Lung (tissue), 12 donors: Measurements from ENCODE around the gene IL21R. TPM values are rescaled to one million over a fixed set of nuclear protein-coding genes. Genes with fewer than 3 reads are reported as not detected.

Source experiments
- ATAC-seq: fragments of 200-7000 bp; cut with Tn5 transposase; one replicate; pipeline ENCODE4 v1.9.1; 2020; ENCODE audit warnings: moderate number of reproducible peaks; ENCODE audit not compliant: insufficient read depth, low FRiP score
- DNase-seq, 3 donors: peaks; one replicate each; pipeline ENCODE4 v3.0.0-alpha.2; 2013 to 2017
- H3K27ac ChIP-seq, 2 donors: one replicate each; pipeline ENCODE4 v1.5.1; 2013; ENCODE audit warnings: mild to moderate bottlenecking in 2 of 2, moderate library complexity in 2 of 2, control low read depth in 1 of 2, inconsistent platforms in 1 of 2, low read depth in 1 of 2, low read length in 1 of 2
- H3K27me3 ChIP-seq, 3 donors: one replicate each; pipeline ENCODE4 v1.5.1; 2013; ENCODE audit warnings: low read length in 2 of 3; ENCODE audit not compliant: control insufficient read depth in 3 of 3, insufficient read depth in 3 of 3
- H3K36me3 ChIP-seq, 4 donors: one replicate each; pipeline ENCODE4 v1.5.1; 2013; ENCODE audit warnings: low read length in 4 of 4, mild to moderate bottlenecking in 1 of 4, moderate library complexity in 1 of 4; ENCODE audit not compliant: control insufficient read depth in 4 of 4, insufficient read depth in 4 of 4
- H3K4me1 ChIP-seq, 5 donors: one replicate each; pipeline ENCODE4 v1.5.1; 2013; ENCODE audit warnings: low read length in 5 of 5, mild to moderate bottlenecking in 2 of 5, moderate library complexity in 1 of 5; ENCODE audit not compliant: control insufficient read depth in 5 of 5, insufficient read depth in 5 of 5
- H3K4me3 ChIP-seq: one replicate; pipeline ENCODE4 v1.5.1; 2013; ENCODE audit warnings: mild to moderate bottlenecking, control low read depth, moderate library complexity
- H3K9ac ChIP-seq, 2 donors: one replicate each; pipeline ENCODE4 v1.5.1; 2013; ENCODE audit warnings: low read length in 2 of 2, control low read depth in 1 of 2; ENCODE audit not compliant: insufficient read depth in 1 of 2
- H3K9me3 ChIP-seq, 4 donors: one replicate each; pipeline ENCODE4 v1.5.1; 2013; ENCODE audit warnings: low read length in 3 of 4, mild to moderate bottlenecking in 1 of 4, moderate library complexity in 1 of 4; ENCODE audit not compliant: control insufficient read depth in 4 of 4, insufficient read depth in 3 of 4
- CTCF ChIP-seq: IDR thresholded peaks from 2 replicates; pipeline ENCODE4 v1.5.1; 2012; ENCODE audit warnings: mild to moderate bottlenecking; ENCODE audit errors: control extremely low read depth, extremely low read depth
- WGBS, 2 donors: extraction: QIAGEN DNeasy Blood & Tissue Kit; methylation state at CpG; one replicate each; pipeline ENCODE4 v1.1.7; 2013; 5-methylcytosine and 5-hydroxymethylcytosine counted together
- polyA plus RNA-seq, 2 donors: library from polyadenylated mRNA; stranded (reverse); fragments of 200-250 nt; gene quantifications; one replicate each; pipeline ENCODE4 v1.2.1, GENCODE V29; 2013
- total RNA-seq, 2 donors: library from RNA; depleted of rRNA in 1 of 2; stranded (reverse); fragments of >200 nt in 1 of 2; gene quantifications; one replicate each; pipeline ENCODE4 v1.2.1, GENCODE V29; 2014 to 2021
- donor health status: control.
- donor health status: control.
- donor health status: Bipolar disorder and iron deficiency.
- donor health status: healthy.
- donor health status: DM: yes; HTN: yes; CAD: no.

IL21R gene
- total and polyA plus RNA-seq, 4 donors: 1.0 to 6.3 (median 4.0) TPM

DNA sequence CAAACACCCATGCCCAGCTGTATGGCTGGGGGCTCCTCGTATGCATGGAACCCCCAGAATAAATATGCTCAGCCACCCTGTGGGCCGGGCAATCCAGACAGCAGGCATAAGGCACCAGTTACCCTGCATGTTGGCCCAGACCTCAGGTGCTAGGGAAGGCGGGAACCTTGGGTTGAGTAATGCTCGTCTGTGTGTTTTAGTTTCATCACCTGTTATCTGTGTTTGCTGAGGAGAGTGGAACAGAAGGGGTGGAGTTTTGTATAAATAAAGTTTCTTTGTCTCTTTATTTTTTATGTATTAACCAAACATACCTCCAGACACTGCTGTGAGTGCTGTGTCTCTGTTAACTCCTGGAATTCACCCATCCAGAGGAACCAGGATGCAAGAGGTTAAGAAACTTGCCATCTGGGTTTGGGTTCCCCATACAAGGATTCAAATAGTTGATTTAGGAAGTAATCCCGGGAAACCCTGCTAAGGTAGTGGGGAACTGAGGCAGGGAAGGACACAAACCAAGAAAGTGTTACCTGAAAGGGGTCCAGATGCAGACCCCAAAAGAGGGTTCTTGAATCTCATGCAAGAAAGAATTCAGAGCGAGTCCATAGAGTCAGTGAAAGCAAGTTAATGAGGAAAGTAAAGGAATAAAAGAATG is 37.4 kb upstream of the IL21R start:
- H3K9ac ChIP-seq: no peak overlapping the region
- ATAC-seq (peak; percentile 20), DNase-seq (peak in 1 of 3 donors; percentile 37)
- no peak overlapping the region for H3K27ac ChIP-seq
- 62% methylated on average over 6 of the region's 6 CpGs for WGBS, 2 donors
- H3K27me3 ChIP-seq: no peaks in the 10 kb centered on the region
- no peak overlapping the region for H3K4me3 ChIP-seq
- peaks cover 0 to 14% (median 0%) of the 10 kb centered on the region in 5 donors for H3K4me1 ChIP-seq
- no peak for TF ChIP-seq CTCF
- H3K36me3 ChIP-seq: peaks cover 3 to 37% (median 6%) of the 10 kb centered on the region in 4 donors
- no peaks in the 10 kb centered on the region for H3K9me3 ChIP-seq

DNA sequence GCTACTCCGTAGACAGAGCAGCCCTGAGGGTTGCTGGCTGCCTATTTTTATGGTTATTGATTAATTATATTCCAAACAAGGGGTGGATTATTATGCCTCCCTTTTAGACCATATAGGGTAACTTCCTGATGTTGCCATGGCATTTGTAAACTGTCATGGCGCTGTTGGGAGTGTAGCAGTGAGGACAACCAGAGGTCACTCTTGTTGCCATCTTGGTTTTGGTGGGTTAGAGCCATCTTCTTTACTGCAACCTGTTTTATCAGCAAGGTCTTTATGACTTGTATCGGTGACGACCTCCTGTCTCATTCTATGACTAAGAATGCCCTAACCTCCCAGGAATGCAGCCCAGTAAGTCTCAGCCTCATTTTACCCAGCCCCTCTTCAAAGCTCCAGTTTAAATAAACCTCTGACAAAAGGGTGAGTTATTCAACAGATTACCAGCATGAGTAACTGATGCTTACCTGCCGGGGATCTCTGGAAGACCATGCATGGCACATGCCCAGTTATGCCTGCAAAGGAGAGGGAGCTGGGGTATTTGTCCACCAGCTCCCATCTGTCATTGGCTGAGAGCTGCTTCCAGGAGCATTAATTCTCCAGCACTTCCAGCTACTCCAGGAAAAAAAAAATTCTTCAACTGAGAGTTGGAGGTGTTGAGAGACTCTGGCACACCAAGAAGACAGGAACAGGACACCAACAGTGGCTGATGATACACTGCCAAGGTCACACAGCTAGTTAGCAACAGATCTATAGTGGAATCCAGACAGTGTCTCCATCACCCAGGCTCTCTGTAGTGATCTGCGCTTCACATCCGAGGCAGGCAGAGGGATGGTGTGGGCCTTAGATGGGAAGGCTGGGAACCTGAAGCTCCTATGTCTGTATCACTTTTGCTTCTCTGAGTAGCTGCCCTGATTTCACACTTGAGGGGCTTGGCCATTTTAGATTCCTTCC is 36.6 kb upstream of the IL21R start:
- H3K27ac ChIP-seq: no peak overlapping the region
- peaks cover 3 to 31% (median 5%) of the 10 kb centered on the region in 4 donors for H3K36me3 ChIP-seq
- 84 to 90% methylated on average over 7 of the region's 7 CpGs for WGBS, 2 donors
- no peak overlapping the region for H3K9ac ChIP-seq
- H3K27me3 ChIP-seq: no peaks in the 10 kb centered on the region
- H3K9me3 ChIP-seq: no peaks in the 10 kb centered on the region
- ATAC-seq: no peak
- no peak overlapping the region for H3K4me3 ChIP-seq
- no peak for TF ChIP-seq CTCF
- DNase-seq: peak in 1 of 3 donors; percentile 8
- peaks cover 0 to 14% (median 0%) of the 10 kb centered on the region in 5 donors for H3K4me1 ChIP-seq

- Histone ChIP-seq H3K4me1 (peaks cover 0 to 14% (median 0%) of the 10 kb centered on the region in 5 donors), H3K9me3 (peaks cover 0 to 2% (median 0%) of the 10 kb centered on the region in 4 donors), H3K36me3 (peaks cover 0 to 23% (median 4%) of the 10 kb centered on the region in 4 donors), H3K27me3 (no peaks in the 10 kb centered on the region), H3K27ac (peak overlapping the region in 1 of 2 donors; percentile 67), H3K9ac (no peak overlapping the region), H3K4me3 (no peak overlapping the region)
- TF ChIP-seq CTCF: no peak
- no peak for ATAC-seq
- DNase-seq: peak in 1 of 3 donors; percentile 17
- 46 to 54% methylated on average over 14 of the region's 14 CpGs for WGBS, 2 donors
These were observed 35.1 kb upstream of the IL21R start for GRCh38 chr16:27366687-27367460.
